BLaER1 treated with 17β-estradiol and CSF1 and Interleukin-3, amounts not matched to agents 10 nM and 100 nM (cell line): ENCODE data around the gene IRX2.

Experiments used
- H3K27ac ChIP-seq, 11 experiments: shearing (Covaris generic); formaldehyde crosslinking; 2 replicates each; pipeline ENCODE4 v1.8.1; 2022
- H3K27me3 ChIP-seq, 11 experiments: shearing (Covaris generic); formaldehyde crosslinking; 2 replicates each; pipeline ENCODE4 v1.8.1; 2022
- H3K36me3 ChIP-seq, 11 experiments: shearing (Covaris generic); formaldehyde crosslinking; 2 replicates each; pipeline ENCODE4 v1.8.1; 2022
- H3K4me1 ChIP-seq, 10 experiments: shearing (Covaris generic); formaldehyde crosslinking; 2 replicates each; pipeline ENCODE4 v1.8.1; 2022
- H3K4me2 ChIP-seq, 11 experiments: shearing (Covaris generic); formaldehyde crosslinking; 2 replicates each; pipeline ENCODE4 v1.8.1; 2022
- H3K4me3 ChIP-seq, 10 experiments: shearing (Covaris generic); formaldehyde crosslinking; 2 replicates each; pipeline ENCODE4 v1.8.1; 2022
- H3K9ac ChIP-seq, 11 experiments: shearing (Covaris generic); formaldehyde crosslinking; 2 replicates each; pipeline ENCODE4 v1.8.1; 2022
- H3K9me3 ChIP-seq, 11 experiments: shearing (Covaris generic); formaldehyde crosslinking; replicated peaks in 1 of 11; 2 replicates each; pipeline ENCODE4 v1.8.1; 2022
- H4K20me1 ChIP-seq, 11 experiments: shearing (Covaris generic); formaldehyde crosslinking; 2 replicates each; pipeline ENCODE4 v1.8.1; 2022
- Cebpa-rat ChIP-seq, 11 experiments: shearing (Covaris generic); IDR thresholded peaks; 2 replicates each; pipeline ENCODE4 v1.8.1; 2022

The IRX2 gene

GRCh38 chr5:2751592-2752021, at the start of gene IRX2:
Gene IRX2 (minus strand): TSS chr5:2751677. CDS start chr5:2751413, 264 bp downstream.
- Histone ChIP-seq H3K4me2 (peak within 1 kb of the TSS; percentile 93 to 100 (median 97)), H3K27ac (peak within 1 kb of the TSS; percentile 87 to 97 (median 91)), H3K27me3 (peaks cover 0 to 24% (median 0%) of the 10 kb centered on the region in 11 experiments; a peak in 6 of 22 replicates), H3K9ac (peak within 1 kb of the TSS; percentile 88 to 98 (median 94)), H3K4me3 (peak within 1 kb of the TSS; percentile 72 to 86 (median 81)), H3K36me3 (peaks cover 18 to 49% (median 37%) of the 10 kb centered on the region in 11 experiments; a peak in 21 of 22 replicates), H3K9me3 (peaks cover 19 to 41% (median 37%) of the 10 kb centered on the region in 11 experiments; a peak in 21 of 22 replicates), H3K4me1 (peaks cover 18 to 51% (median 41%) of the 10 kb centered on the region in 10 experiments), H4K20me1 (peaks cover 44 to 54% (median 47%) of the 10 kb centered on the region in 11 experiments; a peak in 21 of 22 replicates)
- no peak for TF ChIP-seq Cebpa-rat (IDR thresholded peaks at IDR 0.05)

- Histone ChIP-seq H3K4me1 (peaks cover 0 to 5% (median 0%) of the 10 kb centered on the region in 10 experiments; a peak in 8 of 20 replicates), H3K27me3 (no peaks in the 10 kb centered on the region), H3K9ac (no peak overlapping the region), H3K27ac (no peak overlapping the region), H3K36me3 (no peaks in the 10 kb centered on the region), H3K9me3 (peaks cover 0 to 14% (median 2%) of the 10 kb centered on the region in 11 experiments; a peak in 3 of 22 replicates), H4K20me1 (no peaks in the 10 kb centered on the region), H3K4me3 (no peak overlapping the region), H3K4me2 (no peak overlapping the region)
- TF ChIP-seq Cebpa-rat (IDR thresholded peaks at IDR 0.05) = no peak
Observed at GRCh38 chr5:2800035-2800434, 48.6 kb upstream of the IRX2 start.

DNA sequence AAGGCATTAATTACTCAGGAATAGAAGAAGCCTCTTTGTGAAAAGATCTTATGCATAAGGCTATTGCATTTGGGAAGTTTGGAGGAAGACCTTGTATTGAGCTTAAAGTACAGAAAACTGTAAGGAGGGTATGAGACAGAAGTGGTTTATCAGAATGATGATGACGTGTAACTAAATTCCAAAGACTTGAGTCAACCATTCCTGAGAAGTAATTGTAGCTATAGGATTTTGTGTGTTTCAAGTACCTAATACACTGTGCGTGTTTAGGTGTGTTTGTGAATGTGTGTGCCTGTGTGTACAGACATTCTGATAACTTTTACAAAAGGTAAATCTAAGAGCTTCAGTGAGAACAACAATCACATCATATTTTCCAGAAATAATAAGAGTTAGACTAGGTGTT, 46.5 kb upstream of the IRX2 start:
- no peak overlapping the region for H3K4me2 ChIP-seq
- TF ChIP-seq Cebpa-rat (IDR thresholded peaks at IDR 0.05) = no peak
- H3K4me1 ChIP-seq = peaks cover 0 to 5% (median 0%) of the 10 kb centered on the region in 10 experiments; a peak in 8 of 20 replicates
- no peaks in the 10 kb centered on the region for H4K20me1 ChIP-seq
- no peak overlapping the region for H3K27ac ChIP-seq
- H3K9ac ChIP-seq = no peak overlapping the region
- H3K36me3 ChIP-seq = no peaks in the 10 kb centered on the region
- H3K9me3 ChIP-seq = peaks cover 7 to 31% (median 12%) of the 10 kb centered on the region in 11 experiments; a peak in 19 of 22 replicates
- H3K27me3 ChIP-seq = no peaks in the 10 kb centered on the region
- H3K4me3 ChIP-seq = no peak overlapping the region

GRCh38 chr5:2797160-2797559, 45.7 kb upstream of the IRX2 start:
- no peak overlapping the region for H3K27ac ChIP-seq
- peaks cover 0 to 5% (median 0%) of the 10 kb centered on the region in 10 experiments; a peak in 8 of 20 replicates for H3K4me1 ChIP-seq
- peak overlapping the region in 2 of 11 experiments; percentile 22 to 32; a peak in 1 of 22 replicates for H3K4me2 ChIP-seq
- H3K9me3 ChIP-seq = peaks cover 11 to 30% (median 19%) of the 10 kb centered on the region in 11 experiments; a peak in 20 of 22 replicates
- H4K20me1 ChIP-seq = no peaks in the 10 kb centered on the region
- TF ChIP-seq Cebpa-rat (IDR thresholded peaks at IDR 0.05) = no peak
- no peak overlapping the region for H3K9ac ChIP-seq
- H3K27me3 ChIP-seq = no peaks in the 10 kb centered on the region
- no peak overlapping the region for H3K4me3 ChIP-seq
- H3K36me3 ChIP-seq = no peaks in the 10 kb centered on the region

DNA sequence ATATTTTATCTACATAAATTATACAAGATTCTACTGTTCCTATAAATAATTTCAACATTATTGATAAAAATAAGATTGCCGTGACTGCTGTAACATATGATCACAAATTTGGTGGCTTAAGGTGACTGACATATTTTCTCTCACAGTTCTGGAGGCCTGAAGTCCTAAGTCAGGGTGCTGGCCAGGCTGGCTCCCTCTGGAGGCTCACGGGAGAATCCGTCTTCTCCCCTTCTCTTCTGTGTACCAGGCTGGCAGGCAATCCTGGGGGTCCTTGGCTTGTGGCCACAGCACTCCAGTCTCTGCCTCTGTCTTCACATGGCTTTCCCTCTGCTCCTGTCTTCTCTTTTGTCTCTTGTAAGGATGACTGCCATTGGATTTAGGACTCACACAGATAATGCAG, 31.7 kb upstream of the IRX2 start:
- Histone ChIP-seq H3K27me3 (no peaks in the 10 kb centered on the region), H3K9me3 (peaks cover 24 to 56% (median 31%) of the 10 kb centered on the region in 11 experiments), H4K20me1 (no peaks in the 10 kb centered on the region), H3K9ac (no peak overlapping the region), H3K4me3 (no peak overlapping the region), H3K36me3 (no peaks in the 10 kb centered on the region), H3K27ac (no peak overlapping the region), H3K4me1 (no peaks in the 10 kb centered on the region), H3K4me2 (no peak overlapping the region)
- TF ChIP-seq Cebpa-rat (IDR thresholded peaks at IDR 0.05) = no peak

DNA sequence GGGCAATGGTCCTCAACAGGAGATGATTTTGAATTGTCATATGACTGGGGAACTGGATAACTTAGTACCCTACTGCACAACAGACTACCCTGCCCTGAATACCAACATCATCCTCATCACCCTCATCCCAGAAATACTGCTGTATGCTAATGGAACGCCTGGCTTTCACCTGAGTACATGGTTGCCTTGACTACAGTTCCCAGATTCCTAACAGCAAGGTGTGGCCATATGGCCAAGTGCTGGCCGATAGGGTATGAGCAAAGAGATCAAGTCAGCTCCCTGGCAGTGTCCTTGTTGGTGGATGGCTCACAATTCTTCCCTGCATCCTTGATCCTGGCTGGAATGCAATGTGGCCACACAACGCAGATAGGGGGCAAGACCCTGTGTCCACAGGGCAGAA, 31.2 kb upstream of the IRX2 start:
- Histone ChIP-seq H4K20me1 (no peaks in the 10 kb centered on the region), H3K4me2 (no peak overlapping the region), H3K27ac (no peak overlapping the region), H3K4me1 (no peaks in the 10 kb centered on the region), H3K27me3 (no peaks in the 10 kb centered on the region), H3K9ac (no peak overlapping the region), H3K36me3 (no peaks in the 10 kb centered on the region), H3K9me3 (peaks cover 25 to 56% (median 32%) of the 10 kb centered on the region in 11 experiments), H3K4me3 (no peak overlapping the region)
- TF ChIP-seq Cebpa-rat (IDR thresholded peaks at IDR 0.05) = no peak

- Histone ChIP-seq H3K4me2 (no peak overlapping the region; a peak in 1 of 22 replicates), H3K27ac (no peak overlapping the region), H3K9me3 (peaks cover 9 to 45% (median 21%) of the 10 kb centered on the region in 11 experiments), H3K27me3 (no peaks in the 10 kb centered on the region), H3K4me1 (no peaks in the 10 kb centered on the region), H3K36me3 (no peaks in the 10 kb centered on the region), H3K9ac (no peak overlapping the region), H3K4me3 (no peak overlapping the region), H4K20me1 (no peaks in the 10 kb centered on the region)
- TF ChIP-seq Cebpa-rat (IDR thresholded peaks at IDR 0.05) = no peak
Observed at GRCh38 chr5:2780421-2781171, 29.1 kb upstream of the IRX2 start.

DNA sequence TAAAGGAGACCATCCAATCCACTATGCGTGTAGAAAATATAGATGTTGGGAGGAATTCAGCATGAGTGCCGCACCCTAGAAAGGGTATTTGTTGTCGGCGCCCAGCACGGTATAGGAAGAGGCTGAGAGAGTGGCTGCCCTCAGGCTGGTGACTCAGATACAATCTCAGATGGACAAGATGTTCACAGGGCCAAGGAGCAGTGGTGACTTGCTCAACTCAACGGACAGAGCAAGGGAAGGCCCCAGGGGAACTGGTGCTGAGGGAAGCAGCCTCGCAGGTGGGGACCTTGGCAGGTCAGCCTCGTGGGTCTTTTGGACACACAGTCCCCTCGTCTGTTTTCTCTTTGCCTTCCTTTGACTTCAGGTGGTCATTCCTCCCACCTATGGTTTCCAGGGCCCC, 28.0 kb upstream of the IRX2 start:
- no peak overlapping the region for H3K4me2 ChIP-seq
- no peak overlapping the region for H3K4me3 ChIP-seq
- H3K27me3 ChIP-seq = no peaks in the 10 kb centered on the region
- no peak overlapping the region for H3K27ac ChIP-seq
- H4K20me1 ChIP-seq = no peaks in the 10 kb centered on the region
- no peak overlapping the region for H3K9ac ChIP-seq
- no peaks in the 10 kb centered on the region for H3K36me3 ChIP-seq
- no peak for TF ChIP-seq Cebpa-rat (IDR thresholded peaks at IDR 0.05)
- H3K4me1 ChIP-seq = no peaks in the 10 kb centered on the region
- H3K9me3 ChIP-seq = peaks cover 0 to 34% (median 9%) of the 10 kb centered on the region in 11 experiments; a peak in 14 of 22 replicates

- no peak overlapping the region for H3K4me2 ChIP-seq
- TF ChIP-seq Cebpa-rat (IDR thresholded peaks at IDR 0.05) = no peak
- H4K20me1 ChIP-seq = no peaks in the 10 kb centered on the region
- no peak overlapping the region for H3K9ac ChIP-seq
- no peak overlapping the region for H3K27ac ChIP-seq
- H3K9me3 ChIP-seq = peaks cover 0 to 40% (median 6%) of the 10 kb centered on the region in 11 experiments; a peak in 10 of 22 replicates
- H3K4me1 ChIP-seq = no peaks in the 10 kb centered on the region
- H3K4me3 ChIP-seq = no peak overlapping the region
- no peaks in the 10 kb centered on the region for H3K36me3 ChIP-seq
- no peaks in the 10 kb centered on the region for H3K27me3 ChIP-seq
Observed at GRCh38 chr5:2776337-2777302, 25.1 kb upstream of the IRX2 start.
